HG03342 (cell line): ENCODE results near the gene CDH22.

Experiments
- ATAC-seq: cut with Tn5 transposase; IDR thresholded peaks from one replicate; pipeline ENCODE4 v1.9.1; 2021; ENCODE audit warnings: mild to moderate bottlenecking, moderate library complexity; ENCODE audit not compliant: unreplicated experiment

CDH22 gene

DNA sequence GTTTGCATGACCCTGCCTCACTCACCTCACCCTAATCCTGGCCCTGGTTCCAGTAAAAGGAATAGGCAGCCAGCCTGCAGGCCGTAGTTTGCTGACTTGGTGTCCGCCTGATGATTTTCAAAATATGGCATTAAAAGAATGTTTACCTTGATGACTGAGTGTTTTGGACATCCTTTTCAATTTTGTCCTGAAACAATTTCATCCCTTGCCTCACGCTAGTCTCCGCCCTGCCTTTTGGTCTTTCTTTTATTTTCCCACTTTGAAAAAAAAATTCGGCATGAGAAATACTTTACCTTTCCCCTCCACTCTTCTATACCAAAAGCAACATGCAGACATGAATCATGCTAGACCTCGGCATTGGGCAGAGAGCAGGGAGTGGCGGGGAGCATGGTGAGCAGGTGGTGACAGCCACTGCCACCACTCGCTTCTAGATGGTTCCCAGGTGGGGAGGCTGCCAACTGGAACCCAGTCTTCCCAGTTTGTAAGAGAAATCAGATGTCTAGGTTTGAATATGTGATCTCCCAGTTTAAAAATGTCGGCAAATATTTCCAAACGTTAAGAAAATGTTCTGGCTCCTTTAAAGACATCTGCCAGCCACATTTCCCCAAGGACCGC, 180.8 kb downstream of the CDH22 start:
- ATAC-seq, result no peak

DNA sequence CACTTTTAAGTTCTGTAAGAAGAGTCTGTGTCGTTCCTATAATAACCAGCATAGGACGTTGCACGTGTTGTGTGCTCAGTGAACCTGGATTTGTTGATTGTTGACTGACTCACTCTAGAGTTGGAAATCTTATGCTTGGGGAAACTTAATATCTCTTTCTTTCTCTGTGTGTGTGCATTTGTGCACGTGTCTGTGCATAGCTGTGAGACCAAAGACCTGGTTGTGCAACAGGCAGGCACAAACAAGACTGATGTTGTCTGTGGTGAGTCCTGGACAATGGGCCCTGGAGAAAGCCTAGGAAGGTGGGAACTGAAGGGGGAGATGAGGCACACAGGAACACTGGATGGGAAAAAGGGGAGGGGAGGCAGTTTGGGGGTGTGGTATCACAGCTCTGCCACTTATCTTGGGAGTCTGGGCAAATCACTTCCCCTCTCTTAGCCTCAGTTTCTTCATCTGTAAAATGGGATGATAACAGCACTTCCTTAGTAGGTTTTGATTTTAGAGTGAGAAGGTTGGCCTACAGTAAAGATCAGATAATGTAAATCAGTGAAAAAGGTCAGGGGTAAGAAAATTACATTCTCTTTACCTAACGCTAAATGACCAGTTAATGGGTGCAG, 181.8 kb downstream of the CDH22 start:
- ATAC-seq, result no peak
